ENCODE measurements around the gene CABP4. TPM values are rescaled to one million over a fixed set of nuclear protein-coding genes. Genes with fewer than 3 reads are reported as not detected.
A peak's percentile ranks its signal among the peaks of the same experiment; 100 is the strongest.
"Not testable (repeated sequence)": the region's sequence is repeated elsewhere in the genome, so short reads cannot be mapped to it uniquely, and the experiment has no call there.

The CABP4 gene
- total RNA-seq, 4 donors from 2014 or later, result 0.19 to 0.55 (median 0.30) TPM

DNA sequence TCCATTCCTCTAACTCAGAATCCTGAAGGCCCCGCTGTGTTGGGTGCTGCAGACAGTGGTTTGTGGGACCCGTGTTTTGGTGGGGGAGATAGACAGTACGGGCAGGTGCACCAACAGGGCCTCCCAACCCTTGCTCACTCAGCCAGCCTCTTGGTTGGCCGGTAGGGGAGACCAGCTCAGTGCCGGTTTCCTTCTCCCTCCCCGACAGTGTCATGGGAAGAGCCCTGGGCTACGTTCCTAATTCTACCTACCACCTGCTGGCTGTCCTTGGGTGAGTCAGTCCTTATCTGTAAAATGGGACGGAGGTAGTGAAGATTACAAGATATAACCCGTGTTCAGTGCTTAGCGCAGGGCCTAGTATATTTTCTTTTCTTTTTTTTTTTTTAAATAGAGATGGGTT, 8.0 kb downstream of the CABP4 start:
- TF ChIP-seq POLR2A (IDR thresholded peaks at IDR 0.05) (no peak), CTCF (IDR thresholded peaks at IDR 0.05 in 4 of 5, conservative IDR thresholded peaks at IDR 0.05 in 1 of 5) (no peak)
- H3K27me3 ChIP-seq, result no peaks in the 10 kb centered on the region
- no peaks in the 10 kb centered on the region for H3K9me3 ChIP-seq
- intact Hi-C loops (cut with DNase I; ENCODE audit: low total_unique reads), result no loop called here
- H3K4me3 ChIP-seq, result no peak overlapping the region
- peak overlapping the region in 3 of 4 donors; percentile 70 to 85 (median 81) for H3K27ac ChIP-seq
- H3K4me1 ChIP-seq, result peaks cover 11 to 13% of the 10 kb centered on the region in 2 donors
- DNase-seq (no peak), ATAC-seq (no peak)
- in situ Hi-C loops (cut with MboI; ENCODE audit: low sequenced_read_pairs in 4 of 4), result no loop called here
- no peaks in the 10 kb centered on the region for H3K36me3 ChIP-seq

DNA sequence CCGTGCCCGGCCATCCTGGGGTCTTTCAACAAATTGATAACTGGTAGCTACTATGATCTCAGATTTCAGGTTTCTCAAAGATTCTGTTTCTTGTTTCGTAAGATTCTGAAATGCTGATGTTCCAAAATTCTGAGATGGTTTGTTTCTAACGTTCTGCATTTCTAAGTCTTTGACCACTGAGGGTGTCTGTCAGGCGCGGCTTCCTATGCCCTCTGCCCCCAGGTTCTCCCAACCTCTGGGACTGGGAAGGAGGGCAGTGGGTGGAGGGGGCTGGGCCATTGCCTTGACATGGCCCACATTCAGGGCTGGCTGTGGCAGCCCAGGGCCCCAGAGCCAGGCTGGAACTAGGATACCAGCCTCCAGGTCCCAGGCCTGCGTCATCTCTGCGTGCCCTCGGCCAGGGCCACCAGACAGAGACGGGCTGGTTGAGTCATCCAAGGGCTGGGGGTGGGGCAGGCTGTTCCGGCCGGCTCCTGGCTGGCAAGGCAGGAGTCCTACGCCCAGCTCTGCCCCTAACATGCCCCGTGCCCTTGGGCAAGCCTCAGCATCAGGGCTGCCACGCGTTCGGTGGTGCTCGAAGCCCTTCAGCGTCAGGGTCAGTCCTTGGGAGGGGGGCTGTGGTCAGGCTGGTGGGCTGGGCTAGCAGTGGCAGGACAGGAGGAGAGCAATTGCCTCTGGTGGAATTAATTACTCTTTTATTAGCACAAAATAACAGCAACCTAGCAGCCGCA, 8.7 kb downstream of the CABP4 start:
- intact Hi-C loops (cut with DNase I; ENCODE audit: low total_unique reads), result loop anchor here (2.0 kb wide), 1 partner anchor 21 kb away; the partner anchor contains the start of gene CORO1B
- peak overlapping the region; percentile 51 to 67 (median 62) for H3K4me3 ChIP-seq
- DNase-seq (peak; percentile 38 to 76), ATAC-seq (peak; percentile 23 to 48)
- TF ChIP-seq CTCF (IDR thresholded peaks at IDR 0.05 in 4 of 5, conservative IDR thresholded peaks at IDR 0.05 in 1 of 5), result no peak
- TF ChIP-seq POLR2A (IDR thresholded peaks at IDR 0.05), result no peak
- H3K9me3 ChIP-seq, result no peaks in the 10 kb centered on the region
- peak overlapping the region; percentile 70 to 94 (median 83) for H3K27ac ChIP-seq
- in situ Hi-C loops (cut with MboI; ENCODE audit: low sequenced_read_pairs in 4 of 4), result no loop called here
- H3K36me3 ChIP-seq, result no peaks in the 10 kb centered on the region
- peaks cover 15 to 20% of the 10 kb centered on the region in 2 donors for H3K4me1 ChIP-seq
- no peaks in the 10 kb centered on the region for H3K27me3 ChIP-seq

- TF ChIP-seq CTCF (IDR thresholded peaks at IDR 0.05 in 4 of 5, conservative IDR thresholded peaks at IDR 0.05 in 1 of 5) (no peak), POLR2A (IDR thresholded peaks at IDR 0.05) (peak; percentile 21 to 26)
- in situ Hi-C loops (cut with MboI; ENCODE audit: low sequenced_read_pairs in 4 of 4), result no loop called here
- no peaks in the 10 kb centered on the region for H3K27me3 ChIP-seq
- no peaks in the 10 kb centered on the region for H3K9me3 ChIP-seq
- intact Hi-C loops (cut with DNase I; ENCODE audit: low total_unique reads), result loop anchor here (2.0 to 5.0 kb wide), 2 partner anchors 22 to 37 kb away; partner anchors contain the start of genes CORO1B and RPS6KB2
- DNase-seq, result peak; percentile 66 to 79
- H3K27ac ChIP-seq, result peak overlapping the region; percentile 70 to 94 (median 83)
- peaks cover 15 to 20% of the 10 kb centered on the region in 2 donors for H3K4me1 ChIP-seq
- peak; percentile 31 to 56 for ATAC-seq
- no peaks in the 10 kb centered on the region for H3K36me3 ChIP-seq
- peak overlapping the region; percentile 51 to 67 (median 62) for H3K4me3 ChIP-seq
Observed at GRCh38 chr11:67464411-67465188, 9.4 kb downstream of the CABP4 start.

DNA sequence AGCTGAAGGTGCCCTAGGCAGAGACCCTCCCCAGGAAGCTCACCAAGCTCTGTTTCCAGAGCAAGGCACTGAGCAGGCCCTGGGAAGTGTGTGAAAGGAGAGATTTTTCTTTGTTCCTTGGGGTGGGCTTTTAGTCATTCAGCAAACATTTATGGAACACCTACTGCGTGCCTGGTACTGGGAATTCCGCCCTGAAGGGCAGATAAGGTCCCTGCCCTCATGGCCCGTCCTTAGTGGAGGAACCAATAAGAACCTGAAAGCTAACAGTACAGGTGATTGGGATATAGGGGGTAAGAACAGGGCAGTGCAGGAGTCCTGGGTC, 10.0 kb downstream of the CABP4 start:
- no peaks in the 10 kb centered on the region for H3K27me3 ChIP-seq
- H3K27ac ChIP-seq, result peak overlapping the region; percentile 70 to 94 (median 83)
- intact Hi-C loops (cut with DNase I; ENCODE audit: low total_unique reads), result loop anchor here (2.0 to 5.0 kb wide), 2 partner anchors 22 to 38 kb away; partner anchors contain the start of genes CORO1B and RPS6KB2
- in situ Hi-C loops (cut with MboI; ENCODE audit: low sequenced_read_pairs in 4 of 4), result no loop called here
- ATAC-seq, result no peak
- H3K9me3 ChIP-seq, result no peaks in the 10 kb centered on the region
- H3K4me1 ChIP-seq, result peaks cover 15 to 23% of the 10 kb centered on the region in 2 donors
- no peak for DNase-seq
- no peaks in the 10 kb centered on the region for H3K36me3 ChIP-seq
- TF ChIP-seq CTCF (IDR thresholded peaks at IDR 0.05 in 4 of 5, conservative IDR thresholded peaks at IDR 0.05 in 1 of 5) (no peak), POLR2A (IDR thresholded peaks at IDR 0.05) (no peak)
- peak overlapping the region; percentile 51 to 67 (median 62) for H3K4me3 ChIP-seq

GRCh38 chr11:67465530-67465929, 10.4 kb downstream of the CABP4 start:
- ATAC-seq; H3K9me3 ChIP-seq; H3K27me3 ChIP-seq; in situ Hi-C loops (cut with MboI; ENCODE audit: low sequenced_read_pairs in 4 of 4); DNase-seq; H3K36me3 ChIP-seq: not testable (repeated sequence)
- Histone ChIP-seq H3K4me1 (peaks cover 15 to 23% of the 10 kb centered on the region in 2 donors), H3K27ac (peak overlapping the region in 3 of 4 donors; percentile 81 to 94 (median 85)), H3K4me3 (peak overlapping the region in 2 of 4 donors; percentile 67)
- intact Hi-C loops (cut with DNase I; ENCODE audit: low total_unique reads), result loop anchor here (2.0 to 5.0 kb wide), 2 partner anchors 23 to 38 kb away; partner anchors contain the start of genes CORO1B and RPS6KB2
